ENCODE data around the gene FAM81A.
A peak's percentile ranks its signal among the peaks of the same experiment; 100 is the strongest.

DNA sequence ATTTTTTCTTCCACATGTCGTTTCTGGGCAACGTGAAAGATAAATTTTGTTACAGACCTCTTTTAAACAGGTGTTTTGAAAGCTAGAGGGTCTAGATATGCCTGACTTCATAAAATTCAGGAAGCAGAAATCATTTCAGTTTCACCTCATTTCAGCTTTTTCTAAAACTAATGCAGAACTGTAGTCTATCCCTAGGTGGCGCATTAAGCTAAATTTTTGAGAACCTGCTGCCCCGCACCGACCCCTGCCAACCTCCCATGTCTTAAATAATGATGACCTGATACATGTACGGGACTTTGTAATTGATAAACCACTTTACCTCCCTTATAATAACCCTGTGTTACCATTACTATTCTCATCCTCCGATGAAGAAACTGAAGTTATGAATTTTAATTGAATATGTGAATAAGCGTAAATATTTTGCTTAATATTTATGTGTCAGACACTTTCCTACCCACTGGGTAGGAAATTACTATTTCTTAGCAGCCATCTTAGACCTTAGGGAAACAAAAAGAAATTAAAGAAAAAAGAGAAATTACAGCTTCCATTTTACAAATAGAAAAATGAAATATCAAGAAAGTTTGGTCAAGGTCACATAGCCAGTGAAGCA, 94.9 kb downstream of the FAM81A start:
- TF ChIP-seq, protein P1, sequence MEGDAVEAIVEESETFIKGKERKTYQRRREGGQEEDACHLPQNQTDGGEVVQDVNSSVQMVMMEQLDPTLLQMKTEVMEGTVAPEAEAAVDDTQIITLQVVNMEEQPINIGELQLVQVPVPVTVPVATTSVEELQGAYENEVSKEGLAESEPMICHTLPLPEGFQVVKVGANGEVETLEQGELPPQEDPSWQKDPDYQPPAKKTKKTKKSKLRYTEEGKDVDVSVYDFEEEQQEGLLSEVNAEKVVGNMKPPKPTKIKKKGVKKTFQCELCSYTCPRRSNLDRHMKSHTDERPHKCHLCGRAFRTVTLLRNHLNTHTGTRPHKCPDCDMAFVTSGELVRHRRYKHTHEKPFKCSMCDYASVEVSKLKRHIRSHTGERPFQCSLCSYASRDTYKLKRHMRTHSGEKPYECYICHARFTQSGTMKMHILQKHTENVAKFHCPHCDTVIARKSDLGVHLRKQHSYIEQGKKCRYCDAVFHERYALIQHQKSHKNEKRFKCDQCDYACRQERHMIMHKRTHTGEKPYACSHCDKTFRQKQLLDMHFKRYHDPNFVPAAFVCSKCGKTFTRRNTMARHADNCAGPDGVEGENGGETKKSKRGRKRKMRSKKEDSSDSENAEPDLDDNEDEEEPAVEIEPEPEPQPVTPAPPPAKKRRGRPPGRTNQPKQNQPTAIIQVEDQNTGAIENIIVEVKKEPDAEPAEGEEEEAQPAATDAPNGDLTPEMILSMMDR (IDR thresholded peaks at IDR 0.05; ENCODE audit: borderline replicate concordance, extremely low read depth, low read length, poor library complexity, severe bottlenecking): peak; percentile 77
- TF ChIP-seq EZH2 (IDR thresholded peaks at IDR 0.05; ENCODE audit: borderline replicate concordance, low read depth, low read length, severe bottlenecking): no peak
